HEK293 (cell line): ENCODE measurements around the gene PTBP1.
A peak's percentile ranks its signal among the peaks of the same experiment; 100 is the strongest.

Experiments used
- AEBP2 ChIP-seq: fragments of 450-650 bp; formaldehyde crosslinking; IDR thresholded peaks from 2 replicates; pipeline ENCODE4 v1.5.1; 2016; ENCODE audit warnings: missing biosample characterization, missing genetic modification characterization, borderline replicate concordance
- GLIS2 ChIP-seq: fragments of 450-650 bp; formaldehyde crosslinking; IDR thresholded peaks from 2 replicates; pipeline ENCODE4 v1.5.1; 2016; ENCODE audit warnings: missing biosample characterization, missing genetic modification characterization
- HOXA7 ChIP-seq: sonication (generic); formaldehyde crosslinking; IDR thresholded peaks from 2 replicates; pipeline ENCODE4 v1.8.1; 2022; ENCODE audit warnings: missing genetic modification reagents, borderline replicate concordance
- IKZF3 ChIP-seq: fragments of 450-650 bp; IDR thresholded peaks from 2 replicates; pipeline ENCODE4 v1.5.0; 2018; ENCODE audit warnings: missing biosample characterization, mild to moderate bottlenecking, missing genetic modification characterization, moderate library complexity
- KLF10 ChIP-seq: fragments of 450-650 bp; IDR thresholded peaks from 2 replicates; pipeline ENCODE4 v1.5.1; 2018; ENCODE audit warnings: missing biosample characterization, mild to moderate bottlenecking, missing genetic modification characterization
- MZF1 ChIP-seq: fragments of 450-650 bp; formaldehyde crosslinking; IDR thresholded peaks from 2 replicates; pipeline ENCODE4 v1.5.1; 2017; ENCODE audit warnings: missing biosample characterization, missing genetic modification characterization, borderline replicate concordance
- SETDB1 ChIP-seq: IDR thresholded peaks from one replicate; pipeline ENCODE4 v1.6.1; 2017; ENCODE audit warnings: mild to moderate bottlenecking, low read length, moderate library complexity, mixed read lengths; ENCODE audit not compliant: insufficient read length
- ZBTB48 ChIP-seq: fragments of 450-650 bp; formaldehyde crosslinking; IDR thresholded peaks from 2 replicates; pipeline ENCODE4 v1.5.1; 2016; ENCODE audit warnings: missing biosample characterization, missing genetic modification characterization
- ZBTB6 ChIP-seq: fragments of 450-650 bp; formaldehyde crosslinking; IDR thresholded peaks from 2 replicates; pipeline ENCODE4 v1.5.1; 2017; ENCODE audit warnings: missing biosample characterization, missing genetic modification characterization
- ZEB2 ChIP-seq: fragments of 450-650 bp; formaldehyde crosslinking; IDR thresholded peaks from 2 replicates; pipeline ENCODE4 v1.5.1; 2016; ENCODE audit warnings: missing biosample characterization, missing genetic modification characterization
- ZNF10 ChIP-seq: fragments of 450-650 bp; formaldehyde crosslinking; IDR thresholded peaks from 2 replicates; pipeline ENCODE4 v1.5.1; 2017; ENCODE audit warnings: missing biosample characterization, missing genetic modification characterization
- ZNF169 ChIP-seq: fragments of 450-650 bp; formaldehyde crosslinking; IDR thresholded peaks from 2 replicates; pipeline ENCODE4 v1.5.1; 2016; ENCODE audit warnings: missing biosample characterization, missing genetic modification characterization
- ZNF174 ChIP-seq: fragments of 450-650 bp; formaldehyde crosslinking; IDR thresholded peaks from 2 replicates; pipeline ENCODE4 v1.5.0; 2017; ENCODE audit warnings: missing biosample characterization, mild to moderate bottlenecking, missing genetic modification characterization
- ZNF221 ChIP-seq: fragments of 450-650 bp; formaldehyde crosslinking; IDR thresholded peaks from 2 replicates; pipeline ENCODE4 v1.5.1; 2017; ENCODE audit warnings: missing biosample characterization, missing genetic modification characterization, borderline replicate concordance
- ZNF341 ChIP-seq: fragments of 450-650 bp; formaldehyde crosslinking; IDR thresholded peaks from 2 replicates; pipeline ENCODE4; 2016; ENCODE audit warnings: low read depth, missing biosample characterization, missing genetic modification characterization
- ZNF513 ChIP-seq: fragments of 450-650 bp; IDR thresholded peaks from 2 replicates; pipeline ENCODE4 v1.5.1; 2018; ENCODE audit warnings: missing biosample characterization, missing genetic modification characterization
- ZNF571 ChIP-seq: fragments of 450-650 bp; formaldehyde crosslinking; IDR thresholded peaks from 2 replicates; pipeline ENCODE4 v1.5.0; 2017; ENCODE audit warnings: missing biosample characterization, missing genetic modification characterization
- ZNF624 ChIP-seq: fragments of 450-650 bp; formaldehyde crosslinking; IDR thresholded peaks from 2 replicates; pipeline ENCODE4 v1.5.1; 2017; ENCODE audit warnings: missing biosample characterization, missing genetic modification characterization
- ZNF677 ChIP-seq: fragments of 450-650 bp; IDR thresholded peaks from 2 replicates; pipeline ENCODE4 v1.5.0; 2018; ENCODE audit warnings: missing biosample characterization, mild to moderate bottlenecking, missing genetic modification characterization, moderate library complexity
- ZNF792 ChIP-seq: fragments of 450-650 bp; formaldehyde crosslinking; IDR thresholded peaks from 2 replicates; pipeline ENCODE4 v1.5.1; 2016; ENCODE audit warnings: missing biosample characterization, missing genetic modification characterization
- ZSCAN4 ChIP-seq: fragments of 450-650 bp; formaldehyde crosslinking; IDR thresholded peaks from 2 replicates; pipeline ENCODE4 v1.5.1; 2017; ENCODE audit warnings: missing biosample characterization, missing genetic modification characterization
- TF ChIP-seq, protein P1 (sequence below): fragments of 450-650 bp; formaldehyde crosslinking; IDR thresholded peaks from 2 replicates; pipeline ENCODE4 v1.5.1; 2016; ENCODE audit warnings: missing biosample characterization, missing genetic modification characterization
- TF ChIP-seq, protein P2 (sequence below): fragments of 450-650 bp; formaldehyde crosslinking; conservative IDR thresholded peaks from 2 replicates; pipeline ENCODE4 v1.5.1; 2016; ENCODE audit warnings: low read depth, missing biosample characterization, missing genetic modification characterization
- TF ChIP-seq, protein P3 (sequence below): fragments of 450-650 bp; formaldehyde crosslinking; IDR thresholded peaks from 2 replicates; pipeline ENCODE4 v1.5.1; 2016; ENCODE audit warnings: missing biosample characterization, missing genetic modification characterization

Gene PTBP1

GRCh38 chr19:850221-850978, 53.1 kb downstream of the PTBP1 start (continued):
- TF ChIP-seq, protein P1, sequence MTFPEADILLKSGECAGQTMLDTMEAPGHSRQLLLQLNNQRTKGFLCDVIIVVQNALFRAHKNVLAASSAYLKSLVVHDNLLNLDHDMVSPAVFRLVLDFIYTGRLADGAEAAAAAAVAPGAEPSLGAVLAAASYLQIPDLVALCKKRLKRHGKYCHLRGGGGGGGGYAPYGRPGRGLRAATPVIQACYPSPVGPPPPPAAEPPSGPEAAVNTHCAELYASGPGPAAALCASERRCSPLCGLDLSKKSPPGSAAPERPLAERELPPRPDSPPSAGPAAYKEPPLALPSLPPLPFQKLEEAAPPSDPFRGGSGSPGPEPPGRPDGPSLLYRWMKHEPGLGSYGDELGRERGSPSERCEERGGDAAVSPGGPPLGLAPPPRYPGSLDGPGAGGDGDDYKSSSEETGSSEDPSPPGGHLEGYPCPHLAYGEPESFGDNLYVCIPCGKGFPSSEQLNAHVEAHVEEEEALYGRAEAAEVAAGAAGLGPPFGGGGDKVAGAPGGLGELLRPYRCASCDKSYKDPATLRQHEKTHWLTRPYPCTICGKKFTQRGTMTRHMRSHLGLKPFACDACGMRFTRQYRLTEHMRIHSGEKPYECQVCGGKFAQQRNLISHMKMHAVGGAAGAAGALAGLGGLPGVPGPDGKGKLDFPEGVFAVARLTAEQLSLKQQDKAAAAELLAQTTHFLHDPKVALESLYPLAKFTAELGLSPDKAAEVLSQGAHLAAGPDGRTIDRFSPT (tag by site-specific recombination), result peak; percentile 68; the same call in 1 of the 2 replicates
- TF ChIP-seq ZNF792 (tag by site-specific recombination) (peak; percentile 97), ZBTB6 (tag by site-specific recombination) (peak; percentile 77; the same call in 1 of the 2 replicates), ZNF221 (no peak), KLF10 (tag by site-specific recombination) (no peak), ZNF341 (peak; percentile 18; the same call in 1 of the 2 replicates), ZNF571 (no peak), MZF1 (tag by site-specific recombination) (no peak), ZSCAN4 (no peak), SETDB1 (no peak), ZNF10 (no peak), ZNF624 (tag by site-specific recombination) (no peak), ZNF513 (no peak), ZNF169 (no peak), HOXA7 (CRISPR knock-in tag) (no peak), IKZF3 (peak; percentile 69; the same call in 1 of the 2 replicates), ZNF174 (no peak), GLIS2 (tag by site-specific recombination) (peak; percentile 52), ZNF677 (tag by site-specific recombination) (no peak), ZBTB48 (tag by site-specific recombination) (no peak), AEBP2 (tag by site-specific recombination) (no peak), ZEB2 (tag by site-specific recombination) (peak; percentile 40; the same call in 1 of the 2 replicates)
- TF ChIP-seq, protein P2, sequence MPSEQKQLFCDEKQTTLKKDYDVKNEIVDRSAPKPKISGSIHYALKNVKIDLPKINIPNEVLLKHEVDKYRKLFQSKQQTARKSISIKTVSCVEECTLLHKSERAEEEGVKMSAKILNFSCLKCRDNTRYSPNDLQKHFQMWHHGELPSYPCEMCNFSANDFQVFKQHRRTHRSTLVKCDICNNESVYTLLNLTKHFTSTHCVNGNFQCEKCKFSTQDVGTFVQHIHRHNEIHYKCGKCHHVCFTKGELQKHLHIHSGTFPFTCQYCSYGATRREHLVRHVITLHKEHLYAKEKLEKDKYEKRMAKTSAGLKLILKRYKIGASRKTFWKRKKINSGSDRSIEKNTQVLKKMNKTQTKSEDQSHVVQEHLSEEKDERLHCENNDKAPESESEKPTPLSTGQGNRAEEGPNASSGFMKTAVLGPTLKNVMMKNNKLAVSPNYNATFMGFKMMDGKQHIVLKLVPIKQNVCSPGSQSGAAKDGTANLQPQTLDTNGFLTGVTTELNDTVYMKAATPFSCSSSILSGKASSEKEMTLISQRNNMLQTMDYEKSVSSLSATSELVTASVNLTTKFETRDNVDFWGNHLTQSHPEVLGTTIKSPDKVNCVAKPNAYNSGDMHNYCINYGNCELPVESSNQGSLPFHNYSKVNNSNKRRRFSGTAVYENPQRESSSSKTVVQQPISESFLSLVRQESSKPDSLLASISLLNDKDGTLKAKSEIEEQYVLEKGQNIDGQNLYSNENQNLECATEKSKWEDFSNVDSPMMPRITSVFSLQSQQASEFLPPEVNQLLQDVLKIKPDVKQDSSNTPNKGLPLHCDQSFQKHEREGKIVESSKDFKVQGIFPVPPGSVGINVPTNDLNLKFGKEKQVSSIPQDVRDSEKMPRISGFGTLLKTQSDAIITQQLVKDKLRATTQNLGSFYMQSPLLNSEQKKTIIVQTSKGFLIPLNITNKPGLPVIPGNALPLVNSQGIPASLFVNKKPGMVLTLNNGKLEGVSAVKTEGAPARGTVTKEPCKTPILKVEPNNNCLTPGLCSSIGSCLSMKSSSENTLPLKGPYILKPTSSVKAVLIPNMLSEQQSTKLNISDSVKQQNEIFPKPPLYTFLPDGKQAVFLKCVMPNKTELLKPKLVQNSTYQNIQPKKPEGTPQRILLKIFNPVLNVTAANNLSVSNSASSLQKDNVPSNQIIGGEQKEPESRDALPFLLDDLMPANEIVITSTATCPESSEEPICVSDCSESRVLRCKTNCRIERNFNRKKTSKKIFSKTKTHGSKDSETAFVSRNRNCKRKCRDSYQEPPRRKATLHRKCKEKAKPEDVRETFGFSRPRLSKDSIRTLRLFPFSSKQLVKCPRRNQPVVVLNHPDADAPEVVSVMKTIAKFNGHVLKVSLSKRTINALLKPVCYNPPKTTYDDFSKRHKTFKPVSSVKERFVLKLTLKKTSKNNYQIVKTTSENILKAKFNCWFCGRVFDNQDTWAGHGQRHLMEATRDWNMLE (tag by site-specific recombination), result no peak
- TF ChIP-seq, protein P3, sequence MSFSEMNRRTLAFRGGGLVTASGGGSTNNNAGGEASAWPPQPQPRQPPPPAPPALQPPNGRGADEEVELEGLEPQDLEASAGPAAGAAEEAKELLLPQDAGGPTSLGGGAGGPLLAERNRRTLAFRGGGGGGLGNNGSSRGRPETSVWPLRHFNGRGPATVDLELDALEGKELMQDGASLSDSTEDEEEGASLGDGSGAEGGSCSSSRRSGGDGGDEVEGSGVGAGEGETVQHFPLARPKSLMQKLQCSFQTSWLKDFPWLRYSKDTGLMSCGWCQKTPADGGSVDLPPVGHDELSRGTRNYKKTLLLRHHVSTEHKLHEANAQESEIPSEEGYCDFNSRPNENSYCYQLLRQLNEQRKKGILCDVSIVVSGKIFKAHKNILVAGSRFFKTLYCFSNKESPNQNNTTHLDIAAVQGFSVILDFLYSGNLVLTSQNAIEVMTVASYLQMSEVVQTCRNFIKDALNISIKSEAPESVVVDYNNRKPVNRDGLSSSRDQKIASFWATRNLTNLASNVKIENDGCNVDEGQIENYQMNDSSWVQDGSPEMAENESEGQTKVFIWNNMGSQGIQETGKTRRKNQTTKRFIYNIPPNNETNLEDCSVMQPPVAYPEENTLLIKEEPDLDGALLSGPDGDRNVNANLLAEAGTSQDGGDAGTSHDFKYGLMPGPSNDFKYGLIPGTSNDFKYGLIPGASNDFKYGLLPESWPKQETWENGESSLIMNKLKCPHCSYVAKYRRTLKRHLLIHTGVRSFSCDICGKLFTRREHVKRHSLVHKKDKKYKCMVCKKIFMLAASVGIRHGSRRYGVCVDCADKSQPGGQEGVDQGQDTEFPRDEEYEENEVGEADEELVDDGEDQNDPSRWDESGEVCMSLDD, result no peak
